OCI-LY1 (cell line): Measurements from ENCODE around the gene COX4I1.

Source experiments
- CTCF ChIP-seq: fragments of 200-600 bp; sonication (generic), shearing (Covaris generic); IDR thresholded peaks from 2 replicates; pipeline ENCODE4 v1.5.1; 2017; ENCODE audit warnings: mild to moderate bottlenecking, antibody characterized with exemption, low read length, moderate library complexity, mixed read lengths
- EZH2 ChIP-seq: fragments of 200-600 bp; sonication (generic), shearing (Covaris generic); IDR thresholded peaks from 2 replicates; pipeline ENCODE4 v1.8.0; 2017; ENCODE audit warnings: borderline replicate concordance, mixed run types, mild to moderate bottlenecking, antibody characterized with exemption, low read length, moderate library complexity, mixed read lengths

GRCh38 chr16:85749771-85750145, 49.7 kb upstream of the COX4I1 start:
- TF ChIP-seq CTCF = no peak
- no peak for TF ChIP-seq EZH2
